ENCODE data around the gene LIPG.
"Not testable (repeated sequence)": the region's sequence is repeated elsewhere in the genome, so short reads cannot be mapped to it uniquely, and the experiment has no call there.

The LIPG gene

GRCh38 chr18:49546719-49547273 is 15.1 kb upstream of the LIPG start:
- no peak for DNase-seq

GRCh38 chr18:49547701-49548100 is 14.2 kb upstream of the LIPG start:
- no peak for DNase-seq

GRCh38 chr18:49548229-49548636 is 13.6 kb upstream of the LIPG start:
- peak; percentile 60 for DNase-seq

- DNase-seq: no peak
Observed at GRCh38 chr18:49550621-49551339, 11.1 kb upstream of the LIPG start.

GRCh38 chr18:49553003-49553402 is 8.9 kb upstream of the LIPG start:
- no peak for DNase-seq

GRCh38 chr18:49555641-49556040 is 6.2 kb upstream of the LIPG start:
- no peak for DNase-seq

- no peak for DNase-seq
Observed at GRCh38 chr18:49558356-49558755, 3.5 kb upstream of the LIPG start.

GRCh38 chr18:49559326-49559931 is 2.4 kb upstream of the LIPG start:
- DNase-seq: not testable (repeated sequence)

GRCh38 chr18:49560277-49560623 is 1.6 kb upstream of the LIPG start:
- no peak for DNase-seq

- DNase-seq: no peak
Observed at GRCh38 chr18:49560624-49561288, 1.1 kb upstream of the LIPG start.

- DNase-seq: no peak
Observed at GRCh38 chr18:49562481-49563129, 748 bp downstream of the LIPG start.

- peak; percentile 82 for DNase-seq
Observed at GRCh38 chr18:49563130-49563540, 1.3 kb downstream of the LIPG start.

GRCh38 chr18:49563701-49564517 is 2.1 kb downstream of the LIPG start:
- no peak for DNase-seq

GRCh38 chr18:49564518-49564834 is 2.6 kb downstream of the LIPG start:
- no peak for DNase-seq

- no peak for DNase-seq
Observed at GRCh38 chr18:49565101-49565500, 3.2 kb downstream of the LIPG start.

GRCh38 chr18:49565612-49566011 is 3.8 kb downstream of the LIPG start:
- DNase-seq: no peak

- no peak for DNase-seq
Observed at GRCh38 chr18:49566217-49566770, 4.4 kb downstream of the LIPG start.

- no peak for DNase-seq
Observed at GRCh38 chr18:49566985-49567384, 5.1 kb downstream of the LIPG start.

- DNase-seq: no peak
Observed at GRCh38 chr18:49569724-49570123, 7.9 kb downstream of the LIPG start.

GRCh38 chr18:49570836-49571235 is 9.0 kb downstream of the LIPG start:
- no peak for DNase-seq

GRCh38 chr18:49572611-49573345 is 10.9 kb downstream of the LIPG start:
- DNase-seq: no peak

- no peak for DNase-seq
Observed at GRCh38 chr18:49573835-49574234, 12.0 kb downstream of the LIPG start.

Measured in NCI-H226 (cell line).